ENCODE results near the gene SAMD1.

- TF ChIP-seq CTCF (IDR thresholded peaks at IDR 0.05; ENCODE audit: insufficient read depth, low read length) = no peak
- no peak for TF ChIP-seq REST (IDR thresholded peaks at IDR 0.05; ENCODE audit: insufficient replicate concordance, low read depth)
- TF ChIP-seq GABPA (IDR thresholded peaks at IDR 0.05; ENCODE audit: low read depth) = no peak
Observed at GRCh38 chr19:14054099-14054498, 36.5 kb downstream of the SAMD1 start.

All from HL-60 (cell line).